Progenitor cell of endocrine pancreas (in vitro differentiated cells): ENCODE measurements around the gene NBEA. TPM values are rescaled to one million over a fixed set of nuclear protein-coding genes. Genes with fewer than 3 reads are reported as not detected.

ENCODE experiments used
- DNase-seq: peaks from one replicate; pipeline ENCODE4 v3.0.0; 2021; ENCODE audit warnings: low spot score; ENCODE audit not compliant: unreplicated experiment
- H3K27ac Mint-ChIP-seq: 2 replicates; pipeline ENCODE4 v1.8.0; 2021; ENCODE audit warnings: mild to moderate bottlenecking, moderate library complexity, mixed read lengths
- H3K27me3 Mint-ChIP-seq: 2 replicates; pipeline ENCODE4 v1.8.0; 2021; ENCODE audit warnings: mixed read lengths
- H3K36me3 Mint-ChIP-seq: 2 replicates; pipeline ENCODE4 v1.8.0; 2022; ENCODE audit warnings: mixed read lengths; ENCODE audit not compliant: insufficient read depth
- H3K4me1 Mint-ChIP-seq: 2 replicates; pipeline ENCODE4 v1.8.0; 2021; ENCODE audit warnings: low read depth, mixed read lengths
- H3K4me3 Mint-ChIP-seq: 2 replicates; pipeline ENCODE4 v1.8.0; 2021; ENCODE audit warnings: low read depth, mild to moderate bottlenecking, moderate library complexity, mixed read lengths
- H3K9me3 Mint-ChIP-seq: 2 replicates; pipeline ENCODE4 v1.8.0; 2021; ENCODE audit warnings: low read depth, mixed read lengths
- total RNA-seq: library from RNA; stranded (reverse); gene quantifications from 2 replicates; pipeline ENCODE4 v1.2.1, GENCODE V29; 2021
- TF ChIP-seq, protein P1 (sequence below): fragments of 200-600 bp; sonication (generic); IDR thresholded peaks from one replicate; pipeline ENCODE4 v1.5.0; 2021; ENCODE audit warnings: antibody characterized with exemption, mild to moderate bottlenecking; ENCODE audit not compliant: unreplicated experiment

The NBEA gene
- total RNA-seq, 1 donor from 2014 or later, result 21.7 TPM

DNA sequence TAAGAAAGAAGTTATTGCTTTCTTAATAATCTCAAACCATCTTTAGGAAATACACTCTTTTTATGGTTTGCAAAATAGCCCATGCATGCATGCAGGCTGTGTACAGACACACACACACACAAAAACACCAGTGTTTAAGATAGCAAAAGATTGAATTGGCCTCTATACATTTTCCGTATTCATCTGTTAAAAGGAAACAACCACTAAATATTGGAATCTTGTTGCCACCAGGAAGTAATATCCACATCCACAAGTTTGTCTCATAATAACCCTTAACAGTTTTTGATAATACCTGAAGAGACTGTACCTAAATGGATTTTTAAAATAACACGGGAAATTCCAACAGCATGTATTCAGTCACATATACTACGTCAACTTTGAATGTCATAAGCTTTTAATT, 541.7 kb downstream of the NBEA start:
- H3K36me3 Mint-ChIP-seq, result no peaks in the 10 kb centered on the region
- DNase-seq, result no peak
- H3K27me3 Mint-ChIP-seq, result peaks cover 26% of the 10 kb centered on the region
- peaks cover 3% of the 10 kb centered on the region for H3K4me1 Mint-ChIP-seq
- TF ChIP-seq, protein P1, sequence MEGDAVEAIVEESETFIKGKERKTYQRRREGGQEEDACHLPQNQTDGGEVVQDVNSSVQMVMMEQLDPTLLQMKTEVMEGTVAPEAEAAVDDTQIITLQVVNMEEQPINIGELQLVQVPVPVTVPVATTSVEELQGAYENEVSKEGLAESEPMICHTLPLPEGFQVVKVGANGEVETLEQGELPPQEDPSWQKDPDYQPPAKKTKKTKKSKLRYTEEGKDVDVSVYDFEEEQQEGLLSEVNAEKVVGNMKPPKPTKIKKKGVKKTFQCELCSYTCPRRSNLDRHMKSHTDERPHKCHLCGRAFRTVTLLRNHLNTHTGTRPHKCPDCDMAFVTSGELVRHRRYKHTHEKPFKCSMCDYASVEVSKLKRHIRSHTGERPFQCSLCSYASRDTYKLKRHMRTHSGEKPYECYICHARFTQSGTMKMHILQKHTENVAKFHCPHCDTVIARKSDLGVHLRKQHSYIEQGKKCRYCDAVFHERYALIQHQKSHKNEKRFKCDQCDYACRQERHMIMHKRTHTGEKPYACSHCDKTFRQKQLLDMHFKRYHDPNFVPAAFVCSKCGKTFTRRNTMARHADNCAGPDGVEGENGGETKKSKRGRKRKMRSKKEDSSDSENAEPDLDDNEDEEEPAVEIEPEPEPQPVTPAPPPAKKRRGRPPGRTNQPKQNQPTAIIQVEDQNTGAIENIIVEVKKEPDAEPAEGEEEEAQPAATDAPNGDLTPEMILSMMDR, result no peak
- no peak overlapping the region for H3K27ac Mint-ChIP-seq
- no peaks in the 10 kb centered on the region for H3K9me3 Mint-ChIP-seq
- no peak overlapping the region for H3K4me3 Mint-ChIP-seq

- TF ChIP-seq, protein P1, result no peak
- H3K36me3 Mint-ChIP-seq, result no peaks in the 10 kb centered on the region
- no peaks in the 10 kb centered on the region for H3K9me3 Mint-ChIP-seq
- H3K4me1 Mint-ChIP-seq, result peaks cover 3% of the 10 kb centered on the region
- no peak overlapping the region for H3K27ac Mint-ChIP-seq
- no peak overlapping the region for H3K4me3 Mint-ChIP-seq
- peaks cover 20% of the 10 kb centered on the region for H3K27me3 Mint-ChIP-seq
- DNase-seq, result no peak
These were observed 542.3 kb downstream of the NBEA start for GRCh38 chr13:35484384-35484783.

GRCh38 chr13:35485424-35485823, 543.4 kb downstream of the NBEA start:
- TF ChIP-seq, protein P1, result no peak
- Mint-ChIP-seq H3K9me3 (no peaks in the 10 kb centered on the region), H3K27ac (no peak overlapping the region), H3K27me3 (peaks cover 9% of the 10 kb centered on the region), H3K4me3 (no peak overlapping the region), H3K4me1 (peaks cover 3% of the 10 kb centered on the region), H3K36me3 (no peaks in the 10 kb centered on the region)
- no peak for DNase-seq

DNA sequence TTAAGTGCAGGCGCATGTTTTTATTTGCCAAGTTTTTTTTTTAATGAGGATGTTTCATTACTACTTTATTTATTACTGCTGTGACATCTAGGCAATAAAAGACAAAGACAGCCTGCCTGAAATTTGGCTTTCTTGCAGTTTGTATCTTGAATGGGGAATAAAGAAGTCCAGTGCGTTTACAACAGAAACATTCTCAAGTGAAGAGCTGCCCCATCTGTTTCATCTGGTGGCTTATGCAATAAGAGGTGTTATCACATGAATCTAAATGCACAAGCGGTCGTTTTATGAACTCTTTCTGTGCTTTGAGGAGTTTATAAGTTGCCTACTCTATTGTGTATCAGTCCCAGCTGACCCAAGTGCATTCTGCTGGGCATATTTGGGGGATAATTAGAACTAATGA, 547.0 kb downstream of the NBEA start:
- no peaks in the 10 kb centered on the region for H3K9me3 Mint-ChIP-seq
- peaks cover 3% of the 10 kb centered on the region for H3K4me1 Mint-ChIP-seq
- no peak for DNase-seq
- no peak overlapping the region for H3K27ac Mint-ChIP-seq
- H3K36me3 Mint-ChIP-seq, result no peaks in the 10 kb centered on the region
- no peaks in the 10 kb centered on the region for H3K27me3 Mint-ChIP-seq
- no peak overlapping the region for H3K4me3 Mint-ChIP-seq
- TF ChIP-seq, protein P1, result no peak

- TF ChIP-seq, protein P1, result no peak
- DNase-seq, result no peak
- H3K4me3 Mint-ChIP-seq, result no peak overlapping the region
- no peaks in the 10 kb centered on the region for H3K27me3 Mint-ChIP-seq
- peaks cover 12% of the 10 kb centered on the region for H3K4me1 Mint-ChIP-seq
- peaks cover 2% of the 10 kb centered on the region for H3K36me3 Mint-ChIP-seq
- H3K27ac Mint-ChIP-seq, result no peak overlapping the region
- H3K9me3 Mint-ChIP-seq, result no peaks in the 10 kb centered on the region
These were observed 553.9 kb downstream of the NBEA start for GRCh38 chr13:35496006-35496405.
